Measurements from ENCODE around the gene ANKRD23. TPM values are rescaled to one million over a fixed set of nuclear protein-coding genes. Genes with fewer than 3 reads are reported as not detected.
A peak's percentile ranks its signal among the peaks of the same experiment; 100 is the strongest.

Gene ANKRD23
- total and polyA plus RNA-seq, 2 of the 13 experiments (the other 11 are each of a cell fraction or from before 2014, with no cell fraction given) = 1.5 to 1.6 TPM

- TF ChIP-seq ZMYM3 (CRISPR knock-in tag; IDR thresholded peaks at IDR 0.05) (no peak), ZFP82 (CRISPR knock-in tag; IDR thresholded peaks at IDR 0.05; ENCODE audit: borderline replicate concordance) (no peak; the same call in 1 of the 2 replicates), ZNF704 (CRISPR knock-in tag; IDR thresholded peaks at IDR 0.05; ENCODE audit: borderline replicate concordance) (no peak), ZNF737 (CRISPR knock-in tag; IDR thresholded peaks at IDR 0.05; ENCODE audit: borderline replicate concordance) (no peak), USF2 (IDR thresholded peaks at IDR 0.05; ENCODE audit: low read depth, low read length) (no peak), USF2 (CRISPR knock-in tag; IDR thresholded peaks at IDR 0.05; ENCODE audit: borderline replicate concordance) (no peak), ZSCAN20 (CRISPR knock-in tag; IDR thresholded peaks at IDR 0.05; ENCODE audit: borderline replicate concordance) (no peak), PCBP1 (IDR thresholded peaks at IDR 0.05; ENCODE audit: borderline replicate concordance, low read depth, low read length) (no peak), ZNF674 (CRISPR knock-in tag; IDR thresholded peaks at IDR 0.05; ENCODE audit: low read depth) (no peak), MXD1 (CRISPR knock-in tag; IDR thresholded peaks at IDR 0.05) (peak; percentile 82; the same call in 1 of the 2 replicates), NPAS2 (CRISPR knock-in tag; IDR thresholded peaks at IDR 0.05; ENCODE audit: borderline replicate concordance) (no peak), IRF2 (CRISPR knock-in tag; IDR thresholded peaks at IDR 0.05) (no peak), ZNF10 (CRISPR knock-in tag; IDR thresholded peaks at IDR 0.05; ENCODE audit: borderline replicate concordance, low read depth) (no peak), TAF1 (CRISPR knock-in tag; IDR thresholded peaks at IDR 0.05) (no peak), ZKSCAN8 (CRISPR knock-in tag; IDR thresholded peaks at IDR 0.05; ENCODE audit: borderline replicate concordance) (0 out of 2 replicates have a peak, but pooled peaks have one; percentile 20), SOX6 (IDR thresholded peaks at IDR 0.05) (no peak), SOX6 (CRISPR knock-in tag; IDR thresholded peaks at IDR 0.05) (peak; percentile 65; the same call in 1 of the 2 replicates), TBX3 (IDR thresholded peaks at IDR 0.05; ENCODE audit: borderline replicate concordance) (no peak), ELF4 (CRISPR knock-in tag; IDR thresholded peaks at IDR 0.05; ENCODE audit: borderline replicate concordance) (no peak), ZNF543 (CRISPR knock-in tag; IDR thresholded peaks at IDR 0.05) (no peak; the same call in 1 of the 2 replicates), SSRP1 (CRISPR knock-in tag; IDR thresholded peaks at IDR 0.05) (no peak), ATF7 (IDR thresholded peaks at IDR 0.05) (no peak), ATF7 (CRISPR knock-in tag; IDR thresholded peaks at IDR 0.05) (no peak), RFX5 (IDR thresholded peaks at IDR 0.05; ENCODE audit: low read depth, low read length) (no peak), ZGPAT (CRISPR knock-in tag; IDR thresholded peaks at IDR 0.05) (no peak)
Observed at GRCh38 chr2:96867756-96868554, 24.1 kb upstream of the ANKRD23 start (continued).

Data from HepG2 (cell line).